GM12878 (cell line): ENCODE data around the gene SLC22A31. TPM values are rescaled to one million over a fixed set of nuclear protein-coding genes. Genes with fewer than 3 reads are reported as not detected.

Experiments used
- ATAC-seq: fragments of 200-7000 bp; cut with Tn5 transposase; 3 replicates; pipeline ENCODE4 v1.9.1; 2020; ENCODE audit warnings: mild to moderate bottlenecking, moderate library complexity
- BruUV-seq: library from RNA; stranded (reverse); fragments of 400-500 nt; replicated peaks from 2 replicates; lab custom pipeline; 2021; lab: Mats Ljungman, UMichigan
- CTCF ChIA-PET: fragments of 300-600 bp; sonication (Branson Sonifier 250); formaldehyde crosslinking; extraction: SDS; loops from one replicate; lab custom pipeline; 2021; ENCODE audit warnings: inconsistent platforms; lab: Yijun Ruan, JAX
- POLR2A ChIA-PET: fragments of 350-600 bp; formaldehyde crosslinking; extraction: SDS; loops from one replicate; lab custom pipeline; 2021; ENCODE audit warnings: inconsistent platforms; lab: Charles Lee
- RAD21 ChIA-PET: fragments of 300-600 bp; sonication (Branson Sonifier 250); formaldehyde crosslinking; loops from one replicate; lab custom pipeline; 2023; ENCODE audit warnings: antibody characterized with exemption; ENCODE audit not compliant: unreplicated experiment; lab: Charles Lee
- SMC1A ChIA-PET: fragments of 300-600 bp; sonication (Branson Sonifier 250); formaldehyde crosslinking; loops from one replicate; lab custom pipeline; 2023; ENCODE audit not compliant: unreplicated experiment, uncharacterized antibody; lab: Charles Lee
- DNase-seq: peaks from one replicate; pipeline ENCODE4 v3.0.0-alpha.2; 2011; ENCODE audit warnings: low read depth, low spot score
- FAIRE-seq: peaks from 3 replicates; lab custom pipeline; 2011; peaks lifted over from hg19 to GRCh38; lab: Jason Lieb, UNC
- H2AFZ ChIP-seq: 2 replicates; pipeline ENCODE4 v1.6.0; 2011; ENCODE audit warnings: low read depth, low read length, control low read depth; ENCODE audit not compliant: control insufficient read depth
- H3K27ac ChIP-seq: 2 replicates; pipeline ENCODE4 v1.5.1; 2011; ENCODE audit warnings: control low read depth; ENCODE audit not compliant: control insufficient read depth, insufficient read depth
- H3K27me3 ChIP-seq, 2 experiments: replicated peaks in 1 of 2; 2 replicates each; pipeline versions ENCODE4 v1.6.0 to v1.6.1; 2011; ENCODE audit warnings: low read length in 1 of 2; ENCODE audit not compliant: control insufficient read depth in 2 of 2, insufficient read depth in 2 of 2
- H3K36me3 ChIP-seq, 2 experiments: 2 replicates each; pipeline ENCODE4 v1.5.1; 2011; ENCODE audit warnings: low read length in 1 of 2; ENCODE audit not compliant: control insufficient read depth in 2 of 2, insufficient read depth in 2 of 2
- H3K4me1 ChIP-seq: 2 replicates; pipeline ENCODE4 v1.6.1; 2011; ENCODE audit warnings: mild to moderate bottlenecking, low read length, moderate library complexity, mixed read lengths; ENCODE audit not compliant: control insufficient read depth, insufficient read depth
- H3K4me2 ChIP-seq: 2 replicates; pipeline ENCODE4 v1.6.0; 2011; ENCODE audit warnings: control low read depth; ENCODE audit not compliant: control insufficient read depth, insufficient read depth
- H3K4me3 ChIP-seq: fragments of 200-600 bp; sonication (generic); 2 replicates; pipeline ENCODE4 v1.5.1; 2016
- H3K79me2 ChIP-seq: 2 replicates; pipeline ENCODE4 v1.6.0; 2011; ENCODE audit warnings: low read length; ENCODE audit not compliant: control insufficient read depth, insufficient read depth
- H3K9ac ChIP-seq: 2 replicates; pipeline ENCODE4 v1.8.0; 2011; ENCODE audit warnings: low read length, control low read depth, mixed read lengths; ENCODE audit not compliant: control insufficient read depth, insufficient read depth
- H3K9me3 ChIP-seq: replicated peaks from 3 replicates; pipeline ENCODE4 v1.5.1; 2011; ENCODE audit warnings: mild to moderate bottlenecking, low read length; ENCODE audit not compliant: control insufficient read depth, insufficient read depth
- H4K20me1 ChIP-seq: 2 replicates; pipeline ENCODE4 v1.6.0; 2011; ENCODE audit not compliant: control insufficient read depth, insufficient read depth
- BCL3 ChIP-seq: IDR thresholded peaks from 2 replicates; pipeline ENCODE4 v1.6.1; 2011; ENCODE audit warnings: borderline replicate concordance, low read depth, mild to moderate bottlenecking, moderate library complexity, low read length; ENCODE audit not compliant: insufficient read depth, poor library complexity, severe bottlenecking
- BHLHE40 ChIP-seq, 2 experiments: fragments of 450-650 bp in 1 of 2; IDR thresholded peaks; 2 replicates each; pipeline ENCODE4 v1.6.1; 2011 to 2017; ENCODE audit warnings: low read depth in 2 of 2, borderline replicate concordance in 1 of 2, improper control_type of control experiment in 1 of 2, low read length in 1 of 2, mild to moderate bottlenecking in 1 of 2
- CHD2 ChIP-seq: IDR thresholded peaks from 2 replicates; pipeline ENCODE4 v1.6.1; 2011; ENCODE audit warnings: low read depth, low read length, improper control_type of control experiment, borderline replicate concordance
- GABPA ChIP-seq: IDR thresholded peaks from 2 replicates; pipeline ENCODE4 v1.6.1; 2014; ENCODE audit warnings: antibody characterized with exemption, low read depth, mild to moderate bottlenecking, inconsistent platforms
- GATAD2B ChIP-seq: fragments of 450-650 bp; conservative IDR thresholded peaks from 2 replicates; pipeline ENCODE4 v1.6.1; 2017; ENCODE audit warnings: low read depth, mild to moderate bottlenecking, moderate library complexity
- HDGF ChIP-seq: fragments of 450-650 bp; IDR thresholded peaks from 2 replicates; pipeline ENCODE4 v1.6.1; 2016; ENCODE audit warnings: antibody characterized with exemption
- IKZF1 ChIP-seq: fragments of 450-650 bp; conservative IDR thresholded peaks from 2 replicates; pipeline ENCODE4 v1.6.1; 2017; ENCODE audit warnings: antibody characterized with exemption, mild to moderate bottlenecking
- LARP7 ChIP-seq: fragments of 450-650 bp; IDR thresholded peaks from 2 replicates; pipeline ENCODE4 v1.6.1; 2017; ENCODE audit warnings: mild to moderate bottlenecking
- MTA3 ChIP-seq: IDR thresholded peaks from 2 replicates; pipeline ENCODE4 v1.6.1; 2012; ENCODE audit warnings: low read length, inconsistent platforms, borderline replicate concordance
- RAD21 ChIP-seq: IDR thresholded peaks from 2 replicates; pipeline ENCODE4 v1.6.1; 2011; ENCODE audit warnings: mild to moderate bottlenecking, low read depth, low read length, moderate library complexity; ENCODE audit not compliant: insufficient read depth
- SMC3 ChIP-seq: IDR thresholded peaks from 2 replicates; pipeline ENCODE4 v1.6.1; 2011; ENCODE audit warnings: low read length, improper control_type of control experiment, borderline replicate concordance
- SUZ12 ChIP-seq: fragments of 200-600 bp; sonication (generic); IDR thresholded peaks from one replicate; pipeline ENCODE4 v1.6.1; 2018; ENCODE audit warnings: antibody characterized with exemption, mild to moderate bottlenecking; ENCODE audit not compliant: unreplicated experiment
- TARDBP ChIP-seq: IDR thresholded peaks from 2 replicates; pipeline ENCODE4 v1.6.1; 2016; ENCODE audit warnings: borderline replicate concordance
- TBL1XR1 ChIP-seq: IDR thresholded peaks from 2 replicates; pipeline ENCODE4 v1.6.1; 2012; ENCODE audit warnings: low read depth, low read length, improper control_type of control experiment
- USF1 ChIP-seq: IDR thresholded peaks from 2 replicates; pipeline ENCODE4 v1.6.1; 2011; ENCODE audit warnings: borderline replicate concordance, low read depth, mild to moderate bottlenecking, moderate library complexity, mixed read lengths, low read length; ENCODE audit not compliant: insufficient read depth; ENCODE audit errors: extremely low read length
- ZNF217 ChIP-seq: fragments of 450-650 bp; IDR thresholded peaks from 2 replicates; pipeline ENCODE4 v1.6.1; 2017; ENCODE audit warnings: antibody characterized with exemption, mild to moderate bottlenecking
- ZNF592 ChIP-seq: fragments of 450-650 bp; IDR thresholded peaks from 2 replicates; pipeline ENCODE4 v1.6.1; 2017; ENCODE audit warnings: mild to moderate bottlenecking, moderate library complexity
- WGBS: methylation state at CpG from one replicate; pipeline ENCODE4 v1.1.6; 2016; ENCODE audit warnings: low lambda C conversion rate; ENCODE audit not compliant: insufficient replicate concordance, insufficient coverage; ENCODE audit errors: missing lambda C conversion rate; 5-methylcytosine and 5-hydroxymethylcytosine counted together
- in situ Hi-C: fragments of 300-500 bp; cut with MboI; formaldehyde crosslinking; loops from 9 replicates; pipeline ENCODE4 v1.14.3; 2018; ENCODE audit warnings: mixed read lengths
- intact Hi-C: fragments of 100-400 bp; cut with micrococcal nuclease; formaldehyde crosslinking; loops from one replicate; pipeline ENCODE4 v1.14.2; 2022; ENCODE audit not compliant: unreplicated experiment
- polyA plus RNA-seq, 11 experiments: library from polyadenylated mRNA; depleted of rRNA in 4 of 11; unstranded in 6 of 11; stranded (reverse) in 5 of 11; fragments of >200 nt; fragmentation: Nextera tagmentation in 4 of 11; fragmentation: Illumina TruSeq in 1 of 11; extraction: Ambion mirVana in 4 of 11; extraction: Trizol in 1 of 11; gene quantifications; 1 replicate in 1 of 11; 2 replicates in 10 of 11; pipeline versions ENCODE4 v1.2.1 to v1.2.3, GENCODE V29; 2011 to 2016; ENCODE audit warnings: inconsistent platforms in 2 of 11, missing spikeins in 2 of 11, low read depth in 1 of 11
- total RNA-seq, 4 experiments: library from RNA; depleted of rRNA in 3 of 4; stranded (reverse); fragments of >200 nt in 3 of 4; fragmentation: Illumina TruSeq in 1 of 4; extraction: Trizol in 1 of 4; gene quantifications; 2 replicates each; pipeline versions ENCODE4 v1.2.1 to v1.2.3, GENCODE V29; 2013 to 2021

SLC22A31 gene
- total and polyA plus RNA-seq, 10 of the 15 experiments (the other 5 are each of a cell fraction or from before 2014, with no cell fraction given) = 0.13 to 0.24 (median 0.23) TPM; not detected in 7

- peak; percentile 28 for DNase-seq
- Histone ChIP-seq H3K4me3 (no peak overlapping the region), H3K9ac (no peak overlapping the region), H3K27ac (no peak overlapping the region), H3K79me2 (no peaks in the 10 kb centered on the region), H3K4me1 (peaks cover 7% of the 10 kb centered on the region), H3K9me3 (no peaks in the 10 kb centered on the region), H2AFZ (peak overlapping the region; percentile 45), H3K27me3 (peaks cover 0 to 8% of the 10 kb centered on the region in 2 experiments; a peak in 2 of 4 replicates), H4K20me1 (no peaks in the 10 kb centered on the region), H3K36me3 (no peaks in the 10 kb centered on the region), H3K4me2 (peak overlapping the region; percentile 42; the same call in 1 of the 2 replicates)
- intact Hi-C loops = loop anchor here (1.0 kb wide), 3 partner anchors 225 to 430 kb away; no protein-coding TSS in a partner anchor
- ChIA-PET CTCF (interaction anchor here (0.5 to 2.3 kb wide), 19 partner anchors 10 to 474 kb away, joined by 3 to 13 read pairs (median 4); partner anchors contain the start of gene APRT), POLR2A (interaction anchor here (0.6 kb wide), 1 partner anchor 530 kb away, joined by 3 read pairs; no protein-coding TSS in a partner anchor), RAD21 (interaction anchor here (1.0 to 1.9 kb wide), 9 partner anchors 49 to 430 kb away, joined by 3 to 9 read pairs (median 4); partner anchors contain the start of gene APRT), SMC1A (interaction anchor here (0.6 to 1.6 kb wide), 7 partner anchors 71 to 424 kb away, joined by 3 to 6 read pairs (median 4); no protein-coding TSS in a partner anchor)
- WGBS = 8% methylated on average over 16 of the region's 18 CpGs
- FAIRE-seq = peak; percentile 57
- ATAC-seq = peak; percentile 78
- no TSS peak for BruUV-seq
- in situ Hi-C loops = loop anchor here (5.0 kb wide), 3 partner anchors 230 to 420 kb away; no protein-coding TSS in a partner anchor
- TF ChIP-seq BCL3 = no peak
- TF ChIP-seq BHLHE40 (IDR thresholded peaks at IDR 0.05; ENCODE audit: borderline replicate concordance in 1 of 2, low read depth in 2 of 2, low read length in 1 of 2) = peak in 1 of 2 experiments; percentile 57; a peak in 2 of 4 replicates
- peak; percentile 74; the same call in 1 of the 2 replicates for TF ChIP-seq TBL1XR1
- peak; percentile 94 for TF ChIP-seq RAD21
- 0 out of 2 replicates have a peak, but pooled peaks have one; percentile 39 for TF ChIP-seq TARDBP
- TF ChIP-seq MTA3 = no peak
- TF ChIP-seq GABPA = no peak
- TF ChIP-seq ZNF217 = no peak
- peak; percentile 95 for TF ChIP-seq CHD2
- peak; percentile 60 for TF ChIP-seq IKZF1
- 0 out of 2 replicates have a peak, but pooled peaks have one; percentile 59 for TF ChIP-seq ZNF592
- TF ChIP-seq SMC3 = peak; percentile 98
- TF ChIP-seq LARP7 = 0 out of 2 replicates have a peak, but pooled peaks have one; percentile 20
- peak; percentile 79 for TF ChIP-seq GATAD2B
- TF ChIP-seq SUZ12 = no peak
- no peak for TF ChIP-seq USF1
- peak; percentile 71; the same call in 1 of the 2 replicates for TF ChIP-seq HDGF
These were observed 32.9 kb downstream of the SLC22A31 start for GRCh38 chr16:89167425-89167941.
